ENCODE measurements around the gene SUGT1.

GRCh38 chr13:52695856-52696255 is 43.2 kb downstream of the SUGT1 start:
- TF ChIP-seq, protein P1, sequence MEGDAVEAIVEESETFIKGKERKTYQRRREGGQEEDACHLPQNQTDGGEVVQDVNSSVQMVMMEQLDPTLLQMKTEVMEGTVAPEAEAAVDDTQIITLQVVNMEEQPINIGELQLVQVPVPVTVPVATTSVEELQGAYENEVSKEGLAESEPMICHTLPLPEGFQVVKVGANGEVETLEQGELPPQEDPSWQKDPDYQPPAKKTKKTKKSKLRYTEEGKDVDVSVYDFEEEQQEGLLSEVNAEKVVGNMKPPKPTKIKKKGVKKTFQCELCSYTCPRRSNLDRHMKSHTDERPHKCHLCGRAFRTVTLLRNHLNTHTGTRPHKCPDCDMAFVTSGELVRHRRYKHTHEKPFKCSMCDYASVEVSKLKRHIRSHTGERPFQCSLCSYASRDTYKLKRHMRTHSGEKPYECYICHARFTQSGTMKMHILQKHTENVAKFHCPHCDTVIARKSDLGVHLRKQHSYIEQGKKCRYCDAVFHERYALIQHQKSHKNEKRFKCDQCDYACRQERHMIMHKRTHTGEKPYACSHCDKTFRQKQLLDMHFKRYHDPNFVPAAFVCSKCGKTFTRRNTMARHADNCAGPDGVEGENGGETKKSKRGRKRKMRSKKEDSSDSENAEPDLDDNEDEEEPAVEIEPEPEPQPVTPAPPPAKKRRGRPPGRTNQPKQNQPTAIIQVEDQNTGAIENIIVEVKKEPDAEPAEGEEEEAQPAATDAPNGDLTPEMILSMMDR (conservative IDR thresholded peaks at IDR 0.05) = no peak
- TF ChIP-seq ZFX (IDR thresholded peaks at IDR 0.05) = no peak

All from C4-2B (cell line).